ENCODE measurements around the gene SLC5A6.

DNA sequence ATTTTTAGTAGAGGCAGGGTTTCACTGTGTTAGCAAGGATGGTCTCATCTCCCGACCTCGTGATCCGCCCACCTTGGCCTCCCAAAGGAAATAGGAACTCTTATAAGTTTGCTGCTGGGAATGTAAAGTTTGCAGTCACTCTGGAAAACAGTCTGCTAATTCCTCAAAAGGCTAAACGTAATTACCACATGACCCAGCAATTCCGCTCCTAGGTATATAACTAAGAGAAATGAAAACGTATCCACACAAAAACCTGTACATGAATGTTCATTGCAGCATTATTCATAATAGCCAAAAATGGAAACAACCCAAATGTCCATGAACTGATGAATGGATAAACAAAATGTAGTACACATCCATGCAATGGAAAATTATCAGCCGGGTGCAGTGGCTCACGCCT, 22.1 kb downstream of the SLC5A6 start:
- no peak for TF ChIP-seq POLR2AphosphoS5 (IDR thresholded peaks at IDR 0.05; ENCODE audit: low read depth, low read length)
- no peak for TF ChIP-seq REST (IDR thresholded peaks at IDR 0.05; ENCODE audit: insufficient read depth in 1 of 2, low read depth in 2 of 2, low read length in 2 of 2)
- TF ChIP-seq TAF1 (IDR thresholded peaks at IDR 0.05; ENCODE audit: borderline replicate concordance, insufficient read depth, low read length) = no peak
